Measurements from ENCODE around the gene TEX44. TPM values are rescaled to one million over a fixed set of nuclear protein-coding genes. Genes with fewer than 3 reads are reported as not detected.
"Not testable (repeated sequence)": the region's sequence is repeated elsewhere in the genome, so short reads cannot be mapped to it uniquely, and the experiment has no call there.

The TEX44 gene
- total RNA-seq, 1 experiment from 2014 or later: not detected

GRCh38 chr2:231571661-231572191 lies 20.9 kb upstream of the TEX44 start:
- no peak for DNase-seq (ENCODE audit: low spot score)

DNA sequence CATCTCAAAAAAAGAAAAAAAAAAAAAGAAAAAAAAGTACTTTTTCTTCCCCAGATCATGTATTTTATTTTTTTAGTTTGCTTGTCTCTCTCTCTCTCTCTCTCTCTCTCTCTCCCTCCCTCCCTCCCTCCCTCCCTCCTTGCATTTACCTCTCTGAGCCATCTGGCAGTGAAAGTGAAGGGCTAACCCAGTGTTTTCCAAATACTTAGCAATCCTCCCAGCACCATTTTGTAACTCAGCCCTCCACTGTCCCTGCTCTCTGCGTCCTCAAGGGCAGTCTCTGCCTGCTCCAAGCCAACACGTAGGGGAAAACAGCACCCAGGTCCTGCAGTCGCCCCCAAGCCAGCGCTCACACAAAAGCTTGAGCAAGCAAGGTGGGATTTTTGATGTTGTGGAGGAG lies 19.6 kb upstream of the TEX44 start:
- DNase-seq (ENCODE audit: low spot score): no peak

DNA sequence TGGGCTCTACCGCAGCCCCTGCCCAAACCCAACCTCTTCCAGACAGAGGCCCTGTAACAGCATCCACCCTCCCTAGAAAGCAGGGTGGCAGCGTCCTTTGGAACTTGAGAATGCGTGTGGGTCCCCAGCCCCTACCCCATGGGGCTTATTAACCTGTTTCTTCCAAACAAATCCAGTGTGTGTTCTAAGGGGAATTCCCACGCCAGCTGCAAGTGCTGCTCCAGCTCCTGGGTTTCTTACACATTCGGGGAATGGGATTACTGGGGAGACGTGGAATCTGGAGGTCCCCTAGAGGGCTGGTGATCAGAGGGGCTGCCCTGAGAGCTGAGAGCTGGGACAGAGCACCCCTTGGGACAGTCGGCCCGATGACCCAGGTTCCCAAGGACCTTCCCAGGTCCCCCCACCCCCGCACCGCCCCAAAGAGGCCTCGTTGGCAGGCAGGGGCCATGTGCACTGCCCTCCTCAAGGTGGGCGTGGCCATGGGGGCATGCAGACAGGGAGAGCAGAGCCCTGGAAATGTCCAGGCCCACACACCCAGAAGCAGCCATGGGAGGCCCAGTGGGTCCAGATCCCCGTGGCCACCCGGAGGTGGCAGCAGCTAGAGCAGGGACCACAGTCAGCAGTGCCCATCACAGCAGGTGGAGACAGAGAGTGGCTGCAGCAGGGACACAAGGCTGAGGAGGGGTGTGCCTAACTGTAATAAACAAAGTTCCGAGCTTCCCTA lies 18.8 kb upstream of the TEX44 start:
- DNase-seq (ENCODE audit: low spot score): no peak

GRCh38 chr2:231575612-231576256 lies 16.9 kb upstream of the TEX44 start:
- DNase-seq (ENCODE audit: low spot score): no peak

DNA sequence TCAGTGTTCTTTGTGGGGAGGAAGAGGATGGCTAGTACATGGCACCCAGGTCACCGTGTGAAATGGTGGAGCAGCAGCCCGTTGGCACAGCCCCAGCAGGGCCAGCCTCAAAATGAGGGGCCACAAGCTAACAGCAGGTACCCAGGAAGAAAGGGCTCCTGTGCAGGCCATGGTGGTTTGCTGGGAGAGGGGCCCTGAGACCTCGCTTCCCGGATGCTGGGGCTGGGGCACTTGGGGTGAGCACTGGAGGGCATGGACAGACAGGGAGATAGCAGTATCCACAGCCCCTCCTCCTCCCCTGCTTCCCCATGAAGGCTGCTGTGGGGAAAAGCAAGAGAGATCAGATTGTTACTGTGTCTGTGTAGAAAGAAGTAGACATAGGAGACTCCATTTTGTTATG lies 16.2 kb upstream of the TEX44 start:
- DNase-seq (ENCODE audit: low spot score): no peak

DNA sequence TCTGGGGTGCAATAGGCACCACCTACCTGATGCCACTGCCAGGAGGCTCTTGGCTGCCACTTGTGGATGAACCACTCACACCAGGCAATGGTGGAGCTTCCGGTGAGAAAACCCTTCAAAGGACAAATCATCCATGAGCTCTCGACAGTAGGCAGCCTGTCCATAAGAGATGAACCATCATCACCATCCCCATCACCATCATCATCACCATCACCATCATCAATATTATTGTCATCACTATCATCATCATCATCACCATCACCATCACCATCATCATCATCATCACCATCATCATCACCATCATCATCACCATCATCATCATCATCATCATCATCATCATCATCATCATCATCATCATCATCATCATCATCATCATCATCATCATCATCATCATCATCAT lies 14.0 kb upstream of the TEX44 start:
- not testable (repeated sequence) for DNase-seq (ENCODE audit: low spot score)

GRCh38 chr2:231579560-231579959 lies 13.1 kb upstream of the TEX44 start:
- DNase-seq (ENCODE audit: low spot score): no peak

DNA sequence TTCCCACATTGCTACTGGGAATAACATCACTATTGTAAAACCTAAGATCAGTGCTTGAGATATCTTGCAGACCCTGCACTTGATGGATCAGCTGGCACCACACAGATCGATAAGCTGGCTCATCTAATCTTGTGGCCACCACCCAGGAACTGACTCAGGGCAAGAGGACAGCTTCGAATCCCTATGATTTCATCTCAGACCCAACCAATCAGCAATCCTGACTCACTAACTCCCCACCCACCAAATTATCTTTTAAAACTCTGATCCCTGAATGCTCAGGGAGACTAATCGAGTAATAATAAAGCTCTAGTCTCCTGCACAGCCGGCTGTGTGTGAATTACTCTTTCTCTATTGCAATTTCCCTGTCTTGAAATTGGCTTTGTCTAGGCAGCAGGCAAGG lies 11.3 kb upstream of the TEX44 start:
- no peak for DNase-seq (ENCODE audit: low spot score)

GRCh38 chr2:231583982-231584381 lies 8.7 kb upstream of the TEX44 start:
- no peak for DNase-seq (ENCODE audit: low spot score)

GRCh38 chr2:231587744-231588143 lies 4.9 kb upstream of the TEX44 start:
- DNase-seq (ENCODE audit: low spot score): not testable (repeated sequence)

DNA sequence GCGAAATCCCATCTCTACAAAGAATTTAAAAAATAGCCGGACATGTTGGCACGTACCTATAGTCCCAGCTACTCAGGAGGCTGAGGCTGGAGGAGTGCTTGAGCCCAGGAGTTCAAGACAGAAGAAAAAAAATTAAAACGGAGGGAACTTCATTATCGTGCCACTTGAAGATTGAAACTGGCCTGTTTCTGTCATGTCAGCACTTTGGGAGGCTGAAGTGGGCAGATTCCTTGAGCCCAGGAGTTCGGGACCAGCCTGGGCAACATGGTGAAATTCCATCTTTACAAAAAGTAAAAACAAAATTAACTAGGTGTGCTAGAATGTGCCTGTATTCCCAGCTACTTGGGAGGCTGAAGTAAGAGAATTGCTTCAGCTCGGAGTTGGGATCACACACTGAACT lies 3.0 kb upstream of the TEX44 start:
- DNase-seq (ENCODE audit: low spot score): no peak

- no peak for DNase-seq (ENCODE audit: low spot score)
These were observed 2.0 kb upstream of the TEX44 start for GRCh38 chr2:231590614-231591013.

- DNase-seq (ENCODE audit: low spot score): no peak
These were observed 1.0 kb downstream of the TEX44 start for GRCh38 chr2:231593666-231594065.

- no peak for DNase-seq (ENCODE audit: low spot score)
These were observed 4.4 kb downstream of the TEX44 start for GRCh38 chr2:231597014-231597611.

GRCh38 chr2:231597627-231598026 lies 5.0 kb downstream of the TEX44 start:
- no peak for DNase-seq (ENCODE audit: low spot score)

GRCh38 chr2:231600619-231601355 lies 8.1 kb downstream of the TEX44 start:
- no peak for DNase-seq (ENCODE audit: low spot score)

DNA sequence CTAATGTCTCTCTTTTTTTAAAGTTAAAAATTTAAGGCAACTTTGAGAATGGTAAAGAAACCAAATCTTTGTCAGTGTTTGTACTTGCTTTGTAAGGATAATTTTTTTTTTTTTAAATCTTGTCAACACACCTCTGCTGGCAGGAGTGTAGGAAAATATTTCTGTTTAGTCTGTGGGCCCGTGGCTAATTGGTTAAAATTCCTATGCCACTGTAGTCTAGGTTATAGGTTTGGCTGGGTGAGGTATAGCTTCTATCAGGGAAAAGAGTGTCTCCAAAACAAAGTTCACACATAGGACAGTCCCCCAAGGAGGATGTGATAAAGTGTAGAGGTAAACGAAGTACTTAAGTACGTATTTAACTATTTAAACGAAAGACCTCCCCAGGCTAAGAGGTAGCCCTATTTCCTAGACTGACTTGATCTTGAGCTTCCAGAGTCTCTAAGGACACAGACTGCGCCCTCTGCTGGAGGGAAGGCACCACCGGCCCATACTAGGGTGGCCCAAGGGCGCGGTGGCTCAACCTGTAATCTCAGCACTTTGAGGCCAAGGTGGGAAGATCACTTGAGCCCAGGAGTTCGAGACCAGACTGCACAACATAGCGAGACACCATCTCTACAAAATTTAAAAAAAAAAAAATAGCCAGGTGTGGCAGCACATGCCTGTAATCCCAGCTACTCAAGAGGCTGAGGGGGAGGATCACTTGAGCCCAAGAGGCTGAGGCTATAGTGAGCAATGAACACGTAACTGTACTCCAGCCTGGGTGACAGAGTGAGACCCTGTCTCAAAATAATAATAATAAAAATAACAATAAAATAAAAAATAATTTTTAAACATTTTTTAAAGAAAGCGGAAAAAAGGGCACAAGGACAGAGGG lies 8.9 kb downstream of the TEX44 start:
- peak; percentile 74 for DNase-seq (ENCODE audit: low spot score)

DNA sequence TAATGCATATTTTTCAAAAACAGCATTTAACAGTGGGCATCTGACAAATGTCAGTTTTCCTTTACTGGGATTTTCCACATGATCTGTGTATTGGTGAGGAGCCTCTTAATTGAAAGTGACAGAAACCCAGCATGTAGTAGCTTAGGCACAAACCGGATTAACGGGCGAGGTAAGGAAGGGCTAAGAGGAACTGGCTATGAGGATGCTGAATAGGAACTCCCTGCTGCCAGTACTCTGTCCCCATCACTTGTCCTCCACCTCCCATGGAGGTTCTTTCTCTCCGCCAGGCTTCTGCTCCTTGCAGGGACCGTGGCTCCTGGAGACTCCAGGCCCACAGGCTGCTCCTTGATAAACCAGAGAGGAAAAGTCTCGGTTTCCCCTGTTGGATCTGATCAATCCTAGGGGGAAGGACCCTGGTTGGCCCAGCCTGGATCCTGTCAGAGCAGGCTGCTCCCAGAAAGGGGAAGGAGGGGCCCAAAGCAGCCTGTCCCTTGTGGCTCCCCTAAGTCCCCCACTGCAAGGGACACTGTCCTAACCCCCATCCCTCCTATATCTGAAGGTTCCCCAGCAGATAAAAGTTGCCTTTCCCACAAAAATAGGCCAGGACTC lies 10.3 kb downstream of the TEX44 start:
- DNase-seq (ENCODE audit: low spot score): no peak

DNA sequence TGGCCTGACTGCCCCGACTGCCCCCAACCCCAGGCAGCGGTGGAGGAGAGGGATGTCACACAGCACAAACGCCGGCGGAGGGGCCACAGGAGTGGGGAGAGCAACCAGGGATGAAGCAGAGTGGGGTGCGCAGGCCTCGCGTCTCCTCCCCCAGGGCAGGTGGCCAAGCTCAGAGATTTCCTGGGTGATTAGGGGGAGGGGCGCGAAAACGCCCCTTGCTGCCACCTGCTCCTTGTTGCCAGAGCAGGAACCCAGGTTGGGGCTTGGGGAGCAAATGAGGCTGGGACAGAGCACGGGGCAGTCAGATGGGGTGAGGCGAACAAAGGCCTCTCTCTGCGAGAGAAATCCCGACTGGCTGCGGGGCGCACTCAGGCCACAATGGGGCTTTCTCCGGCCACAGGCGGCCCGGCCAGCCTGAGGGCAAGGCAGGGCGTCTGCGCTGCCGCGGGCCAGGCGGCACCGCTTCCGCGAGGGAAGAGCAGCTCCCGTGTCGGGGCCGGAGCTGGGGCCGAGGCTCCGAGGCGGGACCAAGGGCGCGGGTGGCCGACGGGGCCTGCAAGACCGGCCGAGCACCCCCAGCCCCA lies 11.5 kb downstream of the TEX44 start:
- peak; percentile 46 for DNase-seq (ENCODE audit: low spot score)
